A673 (cell line): ENCODE measurements around the gene PDGFB.

Experiments
- CTCF ChIP-seq: fragments of 300-800, 200-600 bp; sonication (generic); conservative IDR thresholded peaks from 2 replicates; pipeline ENCODE4 v1.5.1; 2017; ENCODE audit warnings: low read depth, mild to moderate bottlenecking, antibody characterized with exemption, low read length, moderate library complexity, mixed read lengths
- EZH2 ChIP-seq: fragments of 200-600 bp; sonication (generic); IDR thresholded peaks from 2 replicates; pipeline ENCODE4 v1.6.1; 2017; ENCODE audit warnings: borderline replicate concordance, low read depth, mild to moderate bottlenecking, mixed read lengths, antibody characterized with exemption, low read length; ENCODE audit not compliant: poor library complexity, severe bottlenecking

GRCh38 chr22:39227542-39228272 is 17.1 kb downstream of the PDGFB start:
- TF ChIP-seq CTCF (no peak), EZH2 (no peak)
